ENCODE data around the gene TGOLN2.

Gene TGOLN2

DNA sequence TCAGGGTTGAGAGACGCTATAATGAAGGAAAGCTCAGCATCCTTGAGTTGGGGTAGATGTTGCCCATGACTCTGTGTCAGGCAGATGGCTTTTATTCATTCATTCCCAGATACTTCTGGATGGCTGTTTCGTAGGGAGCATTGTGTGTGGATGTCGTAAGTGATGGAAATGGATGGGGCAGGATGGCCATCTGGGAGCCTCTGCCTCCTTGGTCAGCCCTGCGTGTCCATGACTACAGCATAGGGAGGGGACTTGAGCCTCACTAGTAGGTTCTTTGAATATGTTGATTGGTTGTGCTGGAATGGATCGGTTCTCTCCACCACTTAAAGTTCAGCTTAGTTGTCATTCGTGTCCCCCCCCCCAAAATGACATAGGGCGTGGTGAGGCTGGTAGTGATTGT, 44.9 kb downstream of the TGOLN2 start:
- no peak overlapping the region for H2AFZ ChIP-seq (ENCODE audit: low read depth, low read length)
- peaks cover 2% of the 10 kb centered on the region for H3K4me1 ChIP-seq (ENCODE audit: insufficient read depth, low read length)
- H3K4me3 ChIP-seq (ENCODE audit: low read length): no peak overlapping the region
- H3K27me3 ChIP-seq (ENCODE audit: insufficient read depth, low read length): no peaks in the 10 kb centered on the region
- H3K36me3 ChIP-seq (ENCODE audit: insufficient read depth, low read length): peaks cover 21% of the 10 kb centered on the region
- no peaks in the 10 kb centered on the region for H3K9me3 ChIP-seq (ENCODE audit: low read length)

- Histone ChIP-seq H2AFZ (ENCODE audit: low read depth, low read length) (no peak overlapping the region), H3K36me3 (ENCODE audit: insufficient read depth, low read length) (peaks cover 12% of the 10 kb centered on the region), H3K4me3 (ENCODE audit: low read length) (no peak overlapping the region), H3K9me3 (ENCODE audit: low read length) (no peaks in the 10 kb centered on the region), H3K4me1 (ENCODE audit: insufficient read depth, low read length) (peaks cover 2% of the 10 kb centered on the region), H3K27me3 (ENCODE audit: insufficient read depth, low read length) (no peaks in the 10 kb centered on the region)
These were observed 46.2 kb downstream of the TGOLN2 start for GRCh38 chr2:85281553-85281952.

DNA sequence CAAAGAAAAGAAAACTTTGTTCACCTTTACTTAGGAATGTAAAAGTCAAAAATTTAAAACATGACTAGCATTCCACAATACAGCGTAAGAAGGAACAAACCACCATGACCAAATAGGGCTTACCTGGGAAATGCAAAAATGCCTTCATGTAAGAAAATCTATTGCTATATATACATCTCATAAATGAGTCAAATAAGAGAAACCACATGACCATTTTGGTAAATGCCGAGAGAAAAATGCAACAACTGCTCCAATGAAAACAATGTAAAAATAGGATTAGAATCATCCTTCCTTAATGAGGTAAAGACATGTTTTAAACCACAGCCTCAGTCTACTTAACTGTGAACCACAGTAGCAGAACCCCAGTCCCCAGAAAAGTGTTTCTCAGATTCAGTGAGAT, 49.4 kb downstream of the TGOLN2 start:
- Histone ChIP-seq H3K9me3 (ENCODE audit: low read length) (no peaks in the 10 kb centered on the region), H3K36me3 (ENCODE audit: insufficient read depth, low read length) (peaks cover 4% of the 10 kb centered on the region)

DNA sequence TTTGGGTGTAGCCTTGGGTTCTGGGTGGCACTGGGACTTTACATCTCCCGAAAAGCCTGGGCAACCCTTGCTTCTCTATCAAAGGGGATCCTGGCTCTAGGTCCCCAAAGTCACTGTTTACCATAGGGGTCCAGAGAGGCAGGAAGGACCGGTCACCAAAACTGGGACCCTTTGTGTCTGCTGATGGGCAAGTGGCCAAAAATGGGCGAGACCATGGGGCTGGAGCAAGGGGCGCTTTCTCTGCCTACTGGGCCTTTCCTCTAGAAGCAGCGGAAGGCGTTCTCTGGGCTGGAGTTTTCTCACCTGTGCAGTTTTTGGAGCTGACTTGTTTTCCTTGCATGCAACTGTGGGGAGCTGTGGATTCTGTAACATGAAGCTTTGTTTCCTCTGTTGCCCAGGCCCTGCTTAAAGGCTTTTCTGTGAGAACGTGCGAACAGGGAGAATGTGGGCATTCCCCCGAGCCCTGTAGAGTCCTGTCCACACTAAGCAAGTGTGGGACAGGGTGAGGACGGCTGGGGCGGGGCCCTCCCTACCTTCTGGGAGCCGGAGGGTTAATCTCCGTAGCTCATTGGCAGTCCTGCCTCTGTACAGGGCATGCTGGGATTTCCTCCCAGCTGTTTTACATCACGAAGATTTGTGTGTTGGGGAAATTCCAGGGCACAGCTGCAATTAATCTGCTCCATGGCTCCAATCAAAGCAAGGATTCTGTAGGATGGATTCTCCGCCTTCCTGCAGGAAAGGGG, 50.2 kb downstream of the TGOLN2 start:
- Histone ChIP-seq H3K4me3 (ENCODE audit: low read length) (no peak overlapping the region), H3K9me3 (ENCODE audit: low read length) (no peaks in the 10 kb centered on the region), H3K36me3 (ENCODE audit: insufficient read depth, low read length) (peaks cover 2% of the 10 kb centered on the region), H2AFZ (ENCODE audit: low read depth, low read length) (no peak overlapping the region), H3K27me3 (ENCODE audit: insufficient read depth, low read length) (no peaks in the 10 kb centered on the region), H3K4me1 (ENCODE audit: insufficient read depth, low read length) (no peaks in the 10 kb centered on the region)

More for the DNA sequence above, 49.4 kb downstream of the TGOLN2 start:
- Histone ChIP-seq H3K4me3 (ENCODE audit: low read length) (no peak overlapping the region), H2AFZ (ENCODE audit: low read depth, low read length) (no peak overlapping the region), H3K4me1 (ENCODE audit: insufficient read depth, low read length) (no peaks in the 10 kb centered on the region), H3K27me3 (ENCODE audit: insufficient read depth, low read length) (no peaks in the 10 kb centered on the region)

DNA sequence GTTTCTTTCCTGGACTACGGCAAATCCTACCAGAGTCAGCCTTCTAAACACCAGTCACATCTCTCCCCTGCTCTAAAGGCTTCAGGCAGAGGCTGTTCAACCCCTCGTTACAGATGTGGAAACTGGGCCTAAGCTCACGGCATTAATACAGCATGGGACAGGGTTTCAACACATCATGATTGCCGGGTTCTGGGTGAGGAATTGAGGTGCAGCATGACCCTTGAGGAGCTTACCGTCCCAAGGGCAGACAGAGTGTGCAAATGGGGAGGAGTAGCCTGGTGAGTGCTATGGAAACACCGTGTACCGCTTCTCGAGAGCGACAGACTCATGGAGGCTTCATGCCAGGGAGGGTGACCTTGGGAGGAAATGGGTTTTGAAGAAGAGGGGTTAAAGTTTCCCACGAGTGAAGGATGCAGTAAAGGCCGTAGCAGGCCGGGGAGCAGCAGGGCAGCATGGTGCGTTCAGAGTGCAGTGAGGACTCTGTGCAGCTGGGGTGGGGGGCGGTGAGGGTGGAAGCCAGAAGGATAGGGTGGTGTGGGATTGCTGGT, 51.1 kb downstream of the TGOLN2 start:
- Histone ChIP-seq H3K9me3 (ENCODE audit: low read length) (no peaks in the 10 kb centered on the region), H3K4me3 (ENCODE audit: low read length) (no peak overlapping the region), H3K36me3 (ENCODE audit: insufficient read depth, low read length) (peaks cover 2% of the 10 kb centered on the region), H3K27me3 (ENCODE audit: insufficient read depth, low read length) (no peaks in the 10 kb centered on the region), H2AFZ (ENCODE audit: low read depth, low read length) (no peak overlapping the region), H3K4me1 (ENCODE audit: insufficient read depth, low read length) (no peaks in the 10 kb centered on the region)

- H3K36me3 ChIP-seq (ENCODE audit: insufficient read depth, low read length): peaks cover 2% of the 10 kb centered on the region
These were observed 51.7 kb downstream of the TGOLN2 start for GRCh38 chr2:85275984-85276540.

GRCh38 chr2:85273738-85274731, 53.8 kb downstream of the TGOLN2 start:
- no peak overlapping the region for H2AFZ ChIP-seq (ENCODE audit: low read depth, low read length)
- no peak overlapping the region for H3K4me3 ChIP-seq (ENCODE audit: low read length)
- no peaks in the 10 kb centered on the region for H3K9me3 ChIP-seq (ENCODE audit: low read length)
- H3K4me1 ChIP-seq (ENCODE audit: insufficient read depth, low read length): no peaks in the 10 kb centered on the region
- H3K36me3 ChIP-seq (ENCODE audit: insufficient read depth, low read length): peaks cover 2% of the 10 kb centered on the region
- H3K27me3 ChIP-seq (ENCODE audit: insufficient read depth, low read length): no peaks in the 10 kb centered on the region

More at GRCh38 chr2:85275984-85276540, 51.7 kb downstream of the TGOLN2 start:
- Histone ChIP-seq H3K9me3 (ENCODE audit: low read length) (no peaks in the 10 kb centered on the region), H3K27me3 (ENCODE audit: insufficient read depth, low read length) (no peaks in the 10 kb centered on the region), H3K4me3 (ENCODE audit: low read length) (no peak overlapping the region), H3K4me1 (ENCODE audit: insufficient read depth, low read length) (no peaks in the 10 kb centered on the region), H2AFZ (ENCODE audit: low read depth, low read length) (no peak overlapping the region)

DNA sequence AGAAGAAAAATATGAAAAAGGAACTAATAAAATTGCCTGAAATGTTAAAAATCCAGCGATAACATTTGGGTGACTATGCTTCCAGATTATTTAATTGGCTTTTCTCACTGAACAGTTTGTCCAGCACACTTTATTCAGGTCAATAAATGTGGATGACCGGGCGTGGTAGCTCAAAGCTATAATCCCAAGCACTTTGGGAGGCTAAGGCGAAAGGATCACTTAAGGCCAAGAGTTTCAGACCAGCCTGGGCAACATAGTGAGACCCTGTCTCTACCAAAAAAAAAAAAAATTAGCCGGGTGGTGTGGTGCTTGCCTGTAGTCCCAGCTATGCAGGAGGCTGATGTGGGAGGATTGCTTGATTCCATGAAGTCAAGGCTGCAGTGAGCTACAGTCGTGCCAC, 55.4 kb downstream of the TGOLN2 start:
- Histone ChIP-seq H3K9me3 (ENCODE audit: low read length) (no peaks in the 10 kb centered on the region), H2AFZ (ENCODE audit: low read depth, low read length) (no peak overlapping the region), H3K36me3 (ENCODE audit: insufficient read depth, low read length) (peaks cover 2% of the 10 kb centered on the region), H3K4me3 (ENCODE audit: low read length) (no peak overlapping the region), H3K27me3 (ENCODE audit: insufficient read depth, low read length) (no peaks in the 10 kb centered on the region), H3K4me1 (ENCODE audit: insufficient read depth, low read length) (no peaks in the 10 kb centered on the region)

DNA sequence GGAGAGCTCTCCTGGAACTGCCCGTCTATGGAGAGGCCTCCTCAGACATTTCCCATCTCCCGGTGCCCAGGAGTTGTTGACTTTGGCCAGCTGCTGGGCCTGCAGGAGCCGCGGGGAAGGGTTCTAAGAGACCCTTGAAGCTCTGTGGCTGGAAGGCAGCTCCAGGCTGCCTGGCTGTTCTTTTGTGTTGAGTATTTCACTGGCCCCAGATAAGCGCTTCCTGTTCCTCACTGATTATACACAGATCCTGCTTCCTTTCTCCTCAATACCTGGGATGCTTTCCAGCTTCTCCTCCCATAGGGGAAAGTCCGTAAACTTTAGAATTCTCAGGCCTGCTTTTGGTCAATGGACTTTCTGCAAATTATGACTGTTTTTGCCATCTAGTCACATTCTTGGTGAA, 57.8 kb downstream of the TGOLN2 start:
- Histone ChIP-seq H3K27me3 (ENCODE audit: insufficient read depth, low read length) (no peaks in the 10 kb centered on the region), H2AFZ (ENCODE audit: low read depth, low read length) (no peak overlapping the region), H3K4me3 (ENCODE audit: low read length) (no peak overlapping the region), H3K4me1 (ENCODE audit: insufficient read depth, low read length) (peaks cover 5% of the 10 kb centered on the region), H3K36me3 (ENCODE audit: insufficient read depth, low read length) (peaks cover 2% of the 10 kb centered on the region), H3K9me3 (ENCODE audit: low read length) (no peaks in the 10 kb centered on the region)
